GM18868 (cell line): ENCODE measurements around the gene RMND1.

Source experiments
- ATAC-seq: cut with Tn5 transposase; IDR thresholded peaks from one replicate; pipeline ENCODE4 v1.9.1; 2021; ENCODE audit warnings: mild to moderate bottlenecking, moderate library complexity; ENCODE audit not compliant: unreplicated experiment

RMND1 gene, protein sequence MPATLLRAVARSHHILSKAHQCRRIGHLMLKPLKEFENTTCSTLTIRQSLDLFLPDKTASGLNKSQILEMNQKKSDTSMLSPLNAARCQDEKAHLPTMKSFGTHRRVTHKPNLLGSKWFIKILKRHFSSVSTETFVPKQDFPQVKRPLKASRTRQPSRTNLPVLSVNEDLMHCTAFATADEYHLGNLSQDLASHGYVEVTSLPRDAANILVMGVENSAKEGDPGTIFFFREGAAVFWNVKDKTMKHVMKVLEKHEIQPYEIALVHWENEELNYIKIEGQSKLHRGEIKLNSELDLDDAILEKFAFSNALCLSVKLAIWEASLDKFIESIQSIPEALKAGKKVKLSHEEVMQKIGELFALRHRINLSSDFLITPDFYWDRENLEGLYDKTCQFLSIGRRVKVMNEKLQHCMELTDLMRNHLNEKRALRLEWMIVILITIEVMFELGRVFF

DNA sequence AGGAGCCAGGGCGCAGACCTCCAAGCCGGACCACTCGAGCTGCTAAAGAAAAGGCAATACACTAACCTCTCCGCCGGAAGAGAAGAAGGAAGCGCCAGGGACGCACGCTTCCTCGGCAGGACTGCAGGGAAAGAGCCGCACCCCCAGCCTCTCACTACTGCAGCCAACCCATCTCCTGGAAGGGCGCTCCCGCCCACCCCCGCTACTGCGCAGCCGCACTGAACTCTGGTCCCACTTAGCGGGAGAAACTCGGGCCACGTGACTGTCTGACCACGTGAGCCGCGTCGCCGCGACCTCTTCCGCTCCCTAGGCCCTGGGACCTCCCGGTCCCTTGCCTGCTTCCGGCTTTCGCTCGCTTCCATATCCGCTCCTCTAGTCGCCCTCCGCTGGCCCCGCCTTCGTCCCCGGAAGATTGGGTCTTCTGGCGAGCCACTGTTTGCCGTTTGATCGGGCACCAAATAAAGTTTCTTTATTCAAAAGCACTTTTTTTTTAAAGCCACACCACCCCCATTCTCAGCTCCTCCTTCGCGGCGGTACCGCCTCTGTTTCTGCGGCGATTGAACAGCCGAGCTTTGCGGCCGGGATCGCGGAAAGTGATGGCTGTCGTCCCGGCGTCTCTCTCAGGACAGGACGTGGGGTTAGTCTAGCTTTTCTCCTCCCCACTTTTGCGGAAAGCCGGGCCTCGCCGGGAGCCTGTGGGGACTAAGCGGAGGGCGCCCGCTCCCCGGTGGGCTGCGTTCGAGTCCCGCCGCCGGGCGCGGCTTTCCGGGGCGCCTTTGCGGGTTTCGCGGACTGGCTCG is at the start of gene RMND1:
RMND1 (minus strand) TSS at position 177 of the 800 bp plus-strand sequence. CDS start 6,315 bp downstream, outside the sequence.
- peak; percentile 96 for ATAC-seq

DNA sequence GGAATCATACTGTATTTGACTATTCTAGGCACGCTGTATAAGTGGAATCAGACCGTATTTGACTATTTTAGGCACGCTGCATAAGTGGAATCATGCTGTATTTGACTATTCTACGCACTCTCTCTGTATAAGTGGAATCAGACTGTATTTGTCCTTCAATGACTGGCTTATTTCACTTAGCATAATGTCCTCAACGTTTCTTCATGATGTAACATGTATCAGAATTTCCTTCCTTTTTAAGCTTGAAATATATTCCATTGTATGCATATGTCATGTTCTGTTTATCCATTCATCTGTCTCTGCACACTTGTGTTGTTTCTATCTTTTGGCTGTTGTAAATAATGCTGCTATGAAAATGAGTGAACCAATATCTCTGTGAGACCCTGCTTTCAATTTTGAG is 47.6 kb upstream of the RMND1 start:
- no peak for ATAC-seq

DNA sequence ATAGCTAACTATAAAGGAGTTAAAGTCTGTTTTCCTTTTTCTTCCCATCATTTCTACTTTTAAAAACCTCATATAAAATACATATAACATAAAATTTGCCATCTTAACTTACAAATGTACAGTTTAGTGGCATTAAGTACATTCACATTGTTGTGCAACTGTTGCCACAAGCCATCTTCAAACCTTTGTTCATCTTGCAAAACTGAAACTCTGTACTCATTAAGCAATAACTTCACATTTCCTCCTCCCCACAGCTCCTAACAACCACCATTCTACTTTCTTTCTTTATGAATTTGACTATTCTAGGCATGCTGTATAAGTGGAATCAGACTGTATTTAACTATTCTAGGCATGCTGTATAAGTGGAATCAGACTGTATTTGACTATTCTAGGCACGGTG is 46.4 kb upstream of the RMND1 start:
- ATAC-seq: peak; percentile 78

DNA sequence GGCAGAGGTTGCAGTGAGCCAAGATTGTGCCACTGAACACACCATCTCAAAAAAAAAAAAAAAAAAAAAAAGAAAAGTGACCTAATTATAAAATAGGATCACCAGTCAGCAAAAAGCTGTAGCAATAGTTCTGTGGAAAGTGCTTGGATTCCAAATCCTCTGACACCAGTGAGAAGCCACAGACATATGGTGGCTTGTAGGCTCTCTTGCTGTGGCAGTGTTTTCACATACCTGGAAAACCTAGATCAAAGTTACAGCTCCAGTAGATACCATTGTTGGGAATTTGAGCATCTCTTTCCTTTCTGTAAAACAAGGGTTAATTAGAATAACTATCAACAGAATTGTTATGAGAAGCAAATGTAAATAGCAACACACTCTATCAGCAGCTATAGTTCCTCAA is 46.0 kb upstream of the RMND1 start:
- ATAC-seq: peak; percentile 13

DNA sequence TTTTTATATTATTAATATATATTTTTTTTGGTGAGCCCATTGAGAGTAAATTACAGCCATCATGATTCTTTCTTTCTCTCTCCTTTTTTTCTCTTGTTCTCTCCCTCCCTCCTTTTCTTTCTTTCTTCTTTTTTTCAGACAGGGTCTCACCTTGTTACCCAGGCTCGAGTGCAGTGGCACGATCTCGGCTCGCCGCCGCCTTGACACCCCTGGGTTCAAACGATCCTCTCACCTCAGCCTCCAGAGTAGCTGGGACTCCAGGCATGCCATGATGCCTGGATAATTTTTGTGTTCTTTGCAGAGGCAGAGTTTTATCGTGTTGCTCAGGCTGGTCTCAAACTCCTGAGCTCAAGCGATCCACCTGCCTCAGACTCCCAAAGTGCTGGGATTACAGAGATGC is 43.5 kb upstream of the RMND1 start:
- ATAC-seq: no peak

DNA sequence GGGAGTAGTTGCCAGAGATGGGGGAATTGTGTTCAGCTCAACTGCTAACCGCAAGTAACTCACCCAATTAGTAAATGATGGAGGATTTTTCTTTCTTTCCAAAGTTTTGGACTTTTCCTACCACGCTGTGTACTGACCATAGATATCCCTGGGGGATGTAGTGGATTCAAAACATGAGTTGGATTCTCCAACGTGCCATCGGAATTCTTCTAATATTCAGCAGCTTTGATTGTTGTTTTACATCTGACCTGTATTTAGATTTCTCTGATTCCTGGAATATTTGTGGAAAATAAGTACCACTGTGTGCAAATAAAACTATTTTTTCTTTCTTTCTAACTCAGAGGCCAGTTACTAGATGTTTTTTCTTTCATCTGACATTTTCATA is 43.0 kb upstream of the RMND1 start:
- ATAC-seq: no peak

DNA sequence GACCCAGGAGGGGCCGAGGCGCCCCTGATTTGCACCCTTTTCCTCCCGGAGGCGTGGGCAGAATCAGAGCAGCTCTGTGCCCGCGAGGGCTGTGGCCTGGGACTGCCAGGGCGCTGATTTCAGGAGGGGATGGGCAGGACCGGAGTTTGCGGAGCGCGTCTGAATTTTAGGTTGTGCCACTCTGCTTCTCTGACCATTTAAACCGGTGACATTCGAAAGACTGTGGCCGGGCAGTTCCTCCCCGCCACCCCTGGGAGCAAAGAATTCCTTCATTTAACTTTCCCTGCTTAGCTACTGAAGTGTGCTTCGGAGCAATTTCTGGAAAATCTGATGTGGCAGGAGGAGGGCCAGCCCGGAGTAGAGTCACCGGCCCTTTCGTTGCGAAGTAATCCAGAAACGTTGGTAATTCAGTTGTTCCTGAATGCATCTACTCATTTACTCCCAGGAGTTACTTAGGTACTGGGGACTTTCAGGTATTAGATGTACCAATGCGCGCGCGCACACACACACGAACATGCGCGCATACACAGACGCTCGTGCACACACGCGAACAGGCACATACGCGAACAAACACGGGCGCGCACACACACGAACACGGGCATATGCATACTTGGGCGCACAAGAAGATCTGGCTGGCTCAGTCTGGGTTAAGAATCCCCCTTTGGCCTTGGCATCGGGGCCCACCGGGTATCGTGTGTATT is 42.5 kb upstream of the RMND1 start:
- ATAC-seq: peak; percentile 12

DNA sequence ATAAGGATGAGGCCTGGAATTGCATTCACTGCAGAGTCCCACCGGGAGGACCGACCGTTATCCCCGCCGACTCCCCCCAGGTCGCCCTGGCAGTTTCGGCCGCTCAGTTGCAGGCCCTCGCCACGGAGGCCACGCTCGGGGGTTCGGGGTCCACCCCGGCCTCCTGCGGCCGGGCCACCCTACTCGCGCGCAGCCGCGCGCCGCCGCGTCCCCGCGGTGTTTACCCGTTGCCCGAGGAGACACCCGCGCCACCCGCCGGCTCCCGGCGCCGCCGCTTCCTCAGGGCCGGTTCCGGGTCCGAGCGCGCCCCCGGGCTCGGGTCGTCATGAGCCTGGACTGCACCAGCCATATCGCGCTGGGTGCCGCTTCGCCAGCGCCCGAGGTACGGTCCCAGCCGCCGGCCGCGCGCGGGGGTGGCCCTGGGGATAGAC is 41.9 kb upstream of the RMND1 start, which contains the start of gene CCDC170:
CCDC170 (plus strand) TSS at position 214 of the 431 bp plus-strand sequence; CDS start at position 326, 112 bp downstream.
- peak; percentile 39 for ATAC-seq

DNA sequence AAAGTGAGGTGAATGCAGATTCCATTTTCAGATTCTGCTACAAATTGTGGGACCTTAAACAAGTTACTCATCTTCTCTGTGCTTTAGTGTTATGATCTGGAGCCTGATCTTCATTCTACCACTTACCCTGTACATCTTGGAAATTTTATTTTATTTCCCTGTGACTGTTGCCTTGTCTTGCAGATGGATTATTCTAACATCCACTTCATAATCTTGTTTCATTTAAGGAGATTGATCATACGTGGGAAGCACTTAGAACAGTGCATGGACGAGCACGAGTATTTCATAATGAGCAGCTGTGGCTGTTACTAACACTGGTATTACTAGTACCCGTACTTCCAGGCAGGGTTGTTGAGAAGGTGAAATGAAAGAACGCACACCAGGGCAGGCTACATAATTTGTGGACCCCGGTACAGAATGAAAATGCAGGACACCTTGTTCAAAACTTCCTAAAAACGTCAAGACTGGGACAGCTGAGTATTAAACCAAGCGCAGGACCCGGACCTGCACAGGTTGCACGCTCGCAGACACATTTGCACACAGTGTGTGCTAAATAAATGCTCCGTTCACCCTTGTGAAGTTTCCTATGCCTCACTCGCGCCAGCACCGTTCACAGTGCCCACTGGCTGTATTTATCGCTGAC is 41.4 kb upstream of the RMND1 start:
- ATAC-seq: peak; percentile 9

DNA sequence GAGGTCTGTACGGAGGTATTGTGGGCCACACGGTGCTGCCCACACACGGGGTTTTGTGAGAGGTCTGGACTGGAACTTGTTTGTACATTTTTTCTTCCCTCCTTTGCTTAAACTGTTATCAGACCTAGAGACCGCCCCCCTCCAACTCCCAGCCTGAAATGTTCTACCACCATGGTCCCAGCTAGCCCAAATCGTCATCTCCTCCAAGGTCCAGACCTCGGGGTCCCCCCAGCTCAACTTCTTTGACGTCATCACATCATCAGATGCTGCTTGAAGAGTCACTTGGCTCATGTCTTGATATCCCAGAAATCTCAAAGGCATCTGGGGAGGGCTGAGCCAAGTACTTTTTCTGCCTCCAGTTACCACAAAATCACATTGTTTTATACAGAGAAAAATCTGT is 39.1 kb upstream of the RMND1 start:
- ATAC-seq: no peak

DNA sequence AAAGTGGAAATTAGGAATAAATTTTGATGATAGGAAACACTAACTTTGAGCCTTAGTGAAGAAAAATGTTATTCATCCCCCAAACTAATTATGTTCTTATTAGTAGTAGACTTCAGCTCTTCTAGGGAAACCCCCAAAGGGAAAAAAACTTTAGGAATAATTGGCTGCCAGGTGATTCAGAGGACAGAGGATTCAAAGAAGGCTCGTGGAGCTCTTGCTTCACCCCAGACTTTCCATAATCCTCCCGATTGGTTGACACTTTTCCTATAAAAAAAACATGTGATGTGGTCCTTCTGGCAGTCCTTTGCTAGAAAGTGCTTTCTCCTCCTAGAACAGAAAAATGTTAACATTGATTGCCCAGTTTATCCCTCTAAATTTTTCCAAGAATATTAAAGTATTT is 36.3 kb upstream of the RMND1 start:
- no peak for ATAC-seq

DNA sequence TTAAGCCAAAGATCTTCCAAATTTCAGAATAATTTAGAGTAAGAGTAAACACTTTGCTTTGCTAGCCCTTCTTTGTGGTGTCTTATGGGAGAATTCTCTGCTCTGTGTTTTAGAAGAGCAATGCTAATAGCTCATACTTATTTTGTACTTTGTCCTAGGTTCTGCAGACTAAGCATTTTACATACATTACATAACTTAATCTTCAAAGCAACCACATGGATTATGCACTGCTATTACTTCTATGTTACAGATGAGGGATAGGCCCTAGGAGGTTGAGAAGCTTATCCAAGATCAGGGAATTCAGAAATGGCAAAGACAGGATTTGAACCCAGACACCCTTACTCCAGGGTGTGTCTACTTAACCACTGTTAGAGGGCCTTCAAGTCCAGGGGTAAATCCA is 32.1 kb upstream of the RMND1 start:
- ATAC-seq: no peak

DNA sequence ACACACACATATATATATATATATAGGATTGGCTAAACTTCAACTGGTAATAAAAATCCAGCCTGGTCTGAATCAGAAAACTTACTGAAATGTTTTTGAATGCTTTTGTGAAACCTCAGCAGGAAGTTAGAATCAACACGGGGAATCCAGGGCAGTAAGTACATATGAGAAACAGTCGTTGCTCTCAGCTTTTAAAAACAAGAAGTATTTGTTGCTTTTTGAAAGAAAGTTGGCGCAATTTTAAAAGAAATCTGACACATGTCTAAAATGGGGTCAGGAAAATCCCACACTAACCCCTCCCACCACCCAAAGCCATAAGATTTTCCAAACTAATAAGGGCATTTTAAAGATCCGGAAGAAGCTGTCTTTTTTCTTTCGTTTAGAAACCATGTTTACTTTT is 30.4 kb upstream of the RMND1 start:
- peak; percentile 72 for ATAC-seq

DNA sequence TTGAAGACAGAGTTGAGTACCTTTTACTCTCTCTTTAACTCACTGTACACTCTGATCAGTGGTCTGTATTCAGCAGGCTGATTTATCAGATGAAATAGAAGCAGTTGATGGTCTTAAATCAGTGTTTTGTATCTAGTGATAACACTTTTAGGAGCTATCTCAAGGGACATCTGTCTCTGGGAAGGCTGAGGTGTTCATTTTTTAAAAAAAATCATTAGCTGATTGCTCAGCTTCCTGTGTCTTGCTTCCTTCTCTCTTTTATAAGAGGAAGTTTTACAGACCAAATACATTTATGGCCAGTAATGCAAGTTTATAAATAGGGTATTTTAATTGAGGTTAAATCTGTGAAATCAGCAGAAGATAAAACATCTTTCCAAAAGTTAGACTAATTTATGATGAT is 29.9 kb upstream of the RMND1 start:
- no peak for ATAC-seq

DNA sequence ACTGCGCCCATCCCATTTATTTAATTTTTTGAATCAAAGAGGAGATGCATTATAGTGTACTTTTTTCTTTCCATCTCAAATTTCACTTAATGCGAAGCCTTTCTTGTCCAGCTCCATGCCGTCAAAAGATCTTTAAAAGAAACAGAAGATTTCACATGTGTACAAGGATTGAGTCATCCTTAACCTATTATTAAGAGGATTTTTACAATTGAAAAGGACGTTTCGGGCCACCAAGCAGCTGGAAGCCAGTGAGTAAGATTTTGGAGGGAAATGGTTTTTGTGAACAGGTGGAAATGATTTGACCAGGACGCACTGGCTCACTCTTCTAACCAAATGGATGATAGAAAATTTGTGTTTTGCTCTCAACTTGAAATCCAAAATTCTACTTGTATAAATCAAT is 26.7 kb upstream of the RMND1 start:
- no peak for ATAC-seq

DNA sequence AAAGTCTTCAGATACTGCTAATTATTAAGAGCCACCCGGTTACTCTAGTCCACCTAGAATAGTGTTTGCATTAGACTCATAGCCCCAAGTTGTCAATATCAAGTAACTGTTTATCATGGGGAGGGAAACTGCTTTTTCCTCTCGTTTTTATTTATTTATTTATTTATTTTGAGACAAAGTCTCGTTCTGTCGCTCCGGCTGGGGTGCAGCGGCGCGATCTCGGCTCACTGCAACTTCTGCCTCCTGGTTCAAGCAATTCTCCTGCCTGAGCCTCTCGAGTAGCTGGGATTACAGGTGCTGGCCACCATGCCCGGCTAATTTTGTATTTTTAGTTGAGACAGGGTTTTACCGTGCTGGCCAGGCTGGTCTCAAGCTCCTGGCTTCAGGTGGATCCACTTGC is 25.8 kb upstream of the RMND1 start:
- ATAC-seq: no peak

DNA sequence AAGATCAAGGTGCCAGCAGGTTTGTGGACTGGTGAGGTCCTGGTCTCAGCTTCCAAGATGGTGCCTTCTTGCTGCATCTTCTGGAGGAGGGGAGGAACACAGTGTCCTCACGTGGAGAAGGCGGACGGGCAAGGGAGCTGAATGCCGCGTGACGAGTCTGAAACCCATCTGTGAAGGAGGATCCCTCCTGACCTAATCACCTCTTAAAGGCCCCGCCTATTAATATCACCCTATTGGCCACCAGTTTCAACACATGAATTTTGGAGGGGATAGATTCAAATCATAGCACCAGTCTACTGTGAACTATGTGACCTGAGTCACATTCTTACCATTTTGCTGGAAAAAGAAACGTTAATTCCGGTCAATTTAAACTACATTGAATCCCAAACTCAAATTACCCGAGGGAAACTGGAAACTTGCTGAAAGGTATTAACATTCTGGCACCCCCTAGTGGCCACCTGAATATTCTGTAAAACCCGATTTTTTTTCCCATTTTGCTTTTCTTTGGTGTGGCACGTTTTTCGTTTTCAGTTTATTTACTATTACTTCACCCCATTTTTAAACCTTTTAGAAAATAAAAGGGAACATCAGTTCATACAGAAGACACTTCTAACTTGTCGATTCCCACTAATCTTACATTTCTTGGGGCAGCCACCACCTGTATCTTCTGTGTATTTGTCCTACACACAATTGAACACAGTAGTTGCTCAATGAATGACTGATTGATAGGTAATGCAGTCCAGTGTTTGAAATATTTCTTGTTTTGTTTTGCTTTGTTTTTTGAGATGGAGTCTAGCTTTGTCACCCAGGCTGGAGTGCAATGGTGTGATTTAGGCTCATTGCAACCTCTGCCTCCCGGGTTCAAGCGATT is 24.0 kb upstream of the RMND1 start:
- peak; percentile 51 for ATAC-seq

DNA sequence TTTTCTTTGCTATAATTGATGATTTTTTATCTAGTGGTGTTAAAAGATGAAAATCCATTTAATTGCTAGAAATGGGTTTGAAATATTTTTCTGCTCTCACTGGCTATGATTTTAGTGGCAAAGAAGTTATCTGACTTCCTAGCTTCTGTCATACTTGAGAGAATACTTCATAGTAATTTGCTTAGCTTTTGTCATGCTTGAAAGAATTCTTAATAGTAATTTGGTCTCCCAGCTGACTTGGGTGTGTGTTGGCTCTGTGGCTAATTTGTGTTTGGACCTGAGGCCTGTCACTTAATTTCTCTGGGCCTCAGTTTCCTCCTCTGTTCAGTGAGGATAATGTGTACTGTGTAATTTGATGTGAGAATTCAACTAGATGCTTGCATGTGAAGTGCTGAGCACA is 12.8 kb upstream of the RMND1 start:
- ATAC-seq: no peak

DNA sequence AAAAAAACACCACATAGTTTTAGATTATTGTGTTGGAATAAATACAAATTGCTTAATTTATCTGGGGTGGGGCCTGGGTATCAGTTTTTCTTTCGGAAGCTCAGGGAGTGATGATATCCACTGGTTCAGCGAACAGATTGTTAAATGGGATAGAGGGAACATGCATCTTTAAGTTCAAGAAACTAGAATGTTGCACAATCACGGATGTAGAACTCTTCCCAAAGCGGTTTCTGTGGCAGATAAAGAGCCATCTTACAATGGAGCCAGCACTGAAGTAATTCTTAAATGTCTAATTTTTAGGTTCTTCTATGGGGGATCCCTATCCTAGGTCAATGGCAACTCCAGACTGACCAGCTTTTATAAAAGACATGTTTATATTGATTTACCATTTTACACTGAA is 9.7 kb upstream of the RMND1 start:
- no peak for ATAC-seq
